Activated gamma-delta T cell (primary cell): ENCODE data around the gene ACTL10.

Experiments
- DNase-seq: peaks from one replicate; lab custom pipeline; 2025; lab: John Stamatoyannopoulos, UW

The ACTL10 gene

DNA sequence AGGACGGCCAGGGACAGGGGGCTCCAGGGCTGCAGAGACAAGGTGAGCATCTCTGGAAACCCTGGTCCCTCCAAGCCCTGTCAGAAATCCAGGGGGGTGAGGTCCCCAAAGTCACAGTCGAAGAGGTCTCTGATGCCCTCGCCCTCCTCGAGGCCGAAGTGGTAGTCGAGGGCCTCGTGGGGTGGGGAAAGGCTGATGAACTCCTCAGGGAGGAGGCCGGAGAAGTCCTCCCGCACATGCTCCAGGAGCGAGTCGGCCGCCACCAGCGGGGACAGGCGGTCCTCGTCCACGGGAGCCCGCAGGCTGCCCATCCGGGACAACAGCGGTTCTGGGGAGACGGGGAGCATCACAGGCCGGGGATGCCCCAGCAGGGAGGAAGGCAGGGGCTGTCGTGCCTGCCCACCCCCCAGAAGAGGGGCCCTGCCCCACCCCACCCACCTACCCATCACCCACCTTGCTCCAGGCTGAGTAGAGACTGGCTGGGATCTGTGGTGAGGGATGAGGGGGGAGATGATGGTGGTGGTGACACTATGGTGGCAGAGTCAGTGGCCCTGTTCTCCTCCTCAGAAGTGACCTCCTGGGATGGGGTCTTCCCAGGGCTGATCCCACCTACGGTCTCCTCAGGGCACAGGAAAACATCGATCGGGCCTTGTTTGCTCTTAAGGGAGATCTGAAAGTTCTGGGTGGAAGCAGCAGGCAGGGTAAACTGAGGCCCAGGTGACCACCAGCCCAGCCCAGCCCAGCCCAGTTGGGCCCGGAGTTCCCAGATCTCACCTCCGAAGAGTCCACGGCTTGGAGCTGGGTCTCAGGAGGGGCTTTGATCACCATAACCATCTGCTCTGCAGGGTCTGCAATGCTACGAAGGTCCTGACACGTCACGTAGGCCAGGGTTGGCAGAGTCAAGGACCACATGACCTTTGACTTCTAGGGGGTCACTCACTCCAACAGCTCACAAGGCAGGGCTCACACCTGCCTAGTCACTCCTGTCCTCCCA, 10.2 kb downstream of the ACTL10 start:
- no peak for DNase-seq

DNA sequence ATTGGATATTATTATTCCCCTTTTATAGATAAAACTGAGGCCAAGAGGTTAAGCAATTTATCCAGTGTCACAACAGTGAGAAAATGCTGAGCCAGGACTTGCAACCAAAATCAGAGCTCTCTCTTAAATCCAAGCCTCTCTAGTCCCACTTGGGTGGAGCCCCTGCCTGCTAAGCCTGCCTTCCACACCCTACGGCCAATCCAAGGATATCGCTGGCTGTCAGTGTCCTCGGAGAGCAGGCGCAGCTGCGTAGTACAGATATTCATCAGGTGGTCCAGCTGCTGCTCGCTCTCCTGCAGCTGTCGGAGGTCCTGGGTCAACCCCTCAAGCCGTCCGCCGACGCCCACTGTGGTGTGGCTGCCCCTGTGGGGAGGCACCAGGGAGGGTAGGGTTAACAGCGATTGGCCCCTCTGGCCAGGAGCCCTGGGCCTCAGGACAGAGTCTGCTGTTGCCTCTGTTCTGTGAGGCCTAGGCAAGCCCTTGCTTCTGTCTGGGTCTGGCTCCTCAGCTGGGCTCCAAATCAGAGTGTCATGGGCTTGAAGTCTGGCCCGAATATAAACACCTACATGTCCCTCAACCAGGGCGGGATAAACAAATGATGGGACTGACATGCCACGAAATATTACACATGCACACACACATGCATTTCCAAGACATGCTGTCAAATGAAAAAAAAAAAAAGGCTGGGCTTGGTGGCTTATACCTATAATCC, 11.4 kb downstream of the ACTL10 start:
- no peak for DNase-seq

DNA sequence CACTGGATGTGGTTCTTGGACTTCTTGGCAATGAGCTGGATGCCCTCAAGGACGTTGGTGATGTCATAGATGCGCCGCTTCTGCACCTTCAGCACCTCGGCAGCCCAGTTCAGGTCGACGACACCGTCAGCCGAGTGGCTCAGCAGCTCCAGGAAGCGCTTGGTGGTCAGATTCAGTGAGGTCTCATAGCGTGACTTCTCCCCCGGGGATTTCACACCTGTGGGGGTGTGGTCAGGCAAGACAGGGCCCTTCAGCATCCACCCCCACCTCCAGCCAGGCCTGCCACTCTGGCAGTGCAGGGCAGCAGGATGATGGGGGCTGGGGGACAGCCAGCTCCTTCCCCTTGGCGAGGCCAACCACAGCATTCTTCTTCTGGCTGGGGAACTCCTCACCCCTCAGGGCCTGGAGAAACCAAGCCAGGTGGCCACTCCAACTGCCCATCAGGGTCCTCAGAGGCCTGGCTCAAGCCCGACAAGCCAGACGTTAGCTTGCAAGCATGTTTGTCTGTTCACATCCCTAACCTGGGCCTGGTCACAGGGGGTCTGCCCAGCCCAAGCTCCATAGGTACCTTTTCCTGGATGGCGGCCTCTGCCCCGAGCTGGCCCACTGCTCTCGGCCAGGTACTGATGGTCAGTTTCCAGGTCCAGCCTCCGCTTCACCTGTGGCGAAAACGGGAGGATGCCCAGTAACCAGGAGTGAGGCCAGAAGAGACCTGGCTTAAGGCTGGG, 13.2 kb downstream of the ACTL10 start:
- DNase-seq: no peak

DNA sequence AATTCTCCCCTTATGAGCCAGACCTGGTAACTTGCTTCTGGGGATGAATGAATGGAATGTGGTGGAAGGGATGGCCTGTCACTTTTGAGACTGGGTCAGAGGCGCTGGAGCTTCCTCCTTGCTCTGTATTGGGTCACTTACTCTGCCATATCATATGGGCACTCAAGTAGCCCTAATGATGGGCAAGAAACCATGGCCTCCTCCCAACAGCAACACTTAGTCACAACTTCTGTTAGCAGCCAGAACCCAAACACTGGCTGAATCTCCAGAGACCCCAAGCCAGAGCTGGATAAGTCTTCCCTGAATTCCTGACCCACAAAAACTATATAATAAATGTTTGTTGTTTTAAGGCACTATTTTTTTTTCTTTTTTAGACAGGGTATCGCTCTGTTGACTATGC, 13.9 kb downstream of the ACTL10 start:
- DNase-seq: no peak

DNA sequence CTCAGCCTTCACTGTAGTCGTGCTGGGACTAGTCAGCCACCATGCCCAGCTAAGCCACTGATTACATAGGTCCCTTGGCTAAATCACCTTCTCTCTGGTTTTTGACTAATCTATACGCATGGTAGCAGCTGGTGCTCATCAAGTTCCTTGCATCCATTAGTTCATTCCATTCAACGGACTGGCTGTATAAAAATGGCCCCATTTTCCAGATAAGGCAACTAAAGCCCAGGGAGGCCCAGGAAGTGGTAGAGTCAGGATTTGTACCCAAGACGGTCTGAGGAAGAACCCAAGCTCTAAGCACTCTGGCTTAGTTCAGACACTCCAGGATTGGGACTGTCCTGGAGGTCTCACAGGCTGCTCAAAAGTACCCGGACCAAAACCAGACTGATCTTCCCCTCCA, 14.5 kb downstream of the ACTL10 start:
- DNase-seq: no peak

DNA sequence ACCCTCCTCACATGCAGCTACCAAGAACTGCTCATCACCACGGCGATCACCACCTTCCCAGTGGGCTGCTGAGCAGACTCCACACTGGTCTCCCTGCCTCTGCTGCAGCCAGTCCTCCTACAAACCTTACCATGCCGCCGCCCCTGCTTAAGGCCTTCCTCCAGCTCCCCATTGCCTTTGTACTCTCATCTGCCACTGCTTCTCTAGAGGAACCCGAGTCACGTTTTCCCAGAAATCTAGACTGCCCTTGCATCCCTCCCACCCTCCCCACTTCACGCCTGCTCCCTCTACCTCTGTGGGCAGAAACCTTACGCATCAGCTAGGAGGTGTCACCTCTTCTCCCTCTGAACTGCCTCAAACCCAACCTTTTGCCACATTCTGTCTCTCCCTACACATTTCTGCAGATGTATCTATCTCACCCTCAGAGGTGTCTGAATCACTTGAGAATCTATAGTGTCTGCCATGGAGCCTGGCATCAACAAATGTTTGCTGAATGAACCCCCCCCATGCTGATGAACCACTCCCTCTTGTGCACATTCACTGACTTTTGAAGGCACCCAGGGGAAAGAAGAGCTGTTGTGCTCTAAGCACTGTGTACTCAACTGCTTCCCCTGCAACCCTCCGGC, 15.1 kb downstream of the ACTL10 start:
- no peak for DNase-seq

DNA sequence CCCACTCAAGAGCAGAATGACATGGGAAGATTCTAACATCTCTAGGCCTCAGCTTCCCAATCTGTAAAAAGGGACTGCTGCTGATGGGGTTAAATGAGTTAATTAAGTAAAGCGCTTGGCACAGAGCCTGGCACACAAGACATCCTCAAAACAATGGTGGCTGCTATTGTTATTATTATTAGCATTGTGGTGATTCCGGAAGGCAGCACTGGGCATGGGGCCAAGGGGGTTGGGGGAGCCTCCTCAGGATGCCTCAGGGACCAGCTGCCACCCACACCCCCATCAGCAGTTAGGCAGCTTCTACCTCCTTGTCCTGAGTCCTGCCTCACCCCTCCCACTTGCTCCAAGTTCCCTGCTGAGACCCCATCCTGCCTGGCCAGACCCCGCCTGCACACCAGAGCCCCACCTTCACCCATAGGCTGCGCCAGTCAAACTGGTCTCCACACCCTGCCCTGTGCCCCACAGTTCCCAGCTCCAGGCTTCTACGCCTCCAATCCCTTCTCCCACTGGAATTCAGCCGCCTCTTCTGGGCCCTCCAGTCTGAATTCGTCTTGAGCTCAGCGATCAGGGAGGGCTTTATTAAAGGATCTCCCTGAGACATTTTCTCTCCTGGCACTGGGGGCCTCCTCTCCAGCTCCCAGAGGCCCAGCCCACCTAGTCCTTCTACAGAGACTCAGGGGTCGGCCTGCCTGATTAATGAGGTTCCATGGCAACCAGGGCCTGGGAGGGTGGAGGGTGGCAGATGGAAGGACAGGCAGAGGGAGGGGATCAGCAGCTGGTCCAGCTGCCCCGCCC, 18.0 kb downstream of the ACTL10 start:
- no peak for DNase-seq

DNA sequence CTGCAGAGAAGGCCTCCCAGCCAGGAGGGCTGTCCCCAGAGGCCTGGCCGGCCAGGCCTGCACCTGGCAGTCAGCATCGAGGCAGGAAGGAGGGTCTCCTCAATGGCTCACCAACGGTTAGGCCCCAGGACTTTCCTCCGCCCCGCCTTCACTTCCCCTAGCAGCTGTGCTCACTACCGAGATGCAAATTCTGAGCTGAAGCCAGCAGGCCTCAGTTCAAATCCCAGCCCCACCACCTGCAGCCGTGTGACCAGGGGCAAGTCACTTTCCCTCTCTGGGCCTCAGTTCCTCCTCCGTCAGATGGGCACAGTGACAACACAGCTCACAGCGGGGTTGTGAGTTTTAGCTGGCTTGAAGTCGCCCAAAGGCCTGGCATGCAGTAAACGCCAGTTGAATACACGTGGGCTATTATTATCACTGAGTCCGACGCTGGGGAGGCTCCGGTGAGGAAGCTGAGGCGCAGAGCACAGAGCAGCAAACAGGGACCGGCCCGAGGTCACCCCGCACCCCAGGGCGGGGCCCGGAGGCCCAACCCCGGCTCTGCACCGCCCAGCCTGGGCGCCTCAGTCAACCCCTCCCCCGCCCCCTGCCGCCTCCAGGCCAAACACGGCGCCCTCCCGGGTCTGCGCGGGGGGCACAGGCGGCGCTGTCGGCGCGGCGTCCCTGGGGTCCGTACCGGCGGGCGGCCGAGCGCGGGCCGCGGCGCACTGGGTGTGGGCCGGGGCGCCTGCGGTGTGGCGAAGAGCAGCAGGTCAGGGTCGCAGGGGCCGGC, 18.8 kb downstream of the ACTL10 start:
- DNase-seq: peak; percentile 30

DNA sequence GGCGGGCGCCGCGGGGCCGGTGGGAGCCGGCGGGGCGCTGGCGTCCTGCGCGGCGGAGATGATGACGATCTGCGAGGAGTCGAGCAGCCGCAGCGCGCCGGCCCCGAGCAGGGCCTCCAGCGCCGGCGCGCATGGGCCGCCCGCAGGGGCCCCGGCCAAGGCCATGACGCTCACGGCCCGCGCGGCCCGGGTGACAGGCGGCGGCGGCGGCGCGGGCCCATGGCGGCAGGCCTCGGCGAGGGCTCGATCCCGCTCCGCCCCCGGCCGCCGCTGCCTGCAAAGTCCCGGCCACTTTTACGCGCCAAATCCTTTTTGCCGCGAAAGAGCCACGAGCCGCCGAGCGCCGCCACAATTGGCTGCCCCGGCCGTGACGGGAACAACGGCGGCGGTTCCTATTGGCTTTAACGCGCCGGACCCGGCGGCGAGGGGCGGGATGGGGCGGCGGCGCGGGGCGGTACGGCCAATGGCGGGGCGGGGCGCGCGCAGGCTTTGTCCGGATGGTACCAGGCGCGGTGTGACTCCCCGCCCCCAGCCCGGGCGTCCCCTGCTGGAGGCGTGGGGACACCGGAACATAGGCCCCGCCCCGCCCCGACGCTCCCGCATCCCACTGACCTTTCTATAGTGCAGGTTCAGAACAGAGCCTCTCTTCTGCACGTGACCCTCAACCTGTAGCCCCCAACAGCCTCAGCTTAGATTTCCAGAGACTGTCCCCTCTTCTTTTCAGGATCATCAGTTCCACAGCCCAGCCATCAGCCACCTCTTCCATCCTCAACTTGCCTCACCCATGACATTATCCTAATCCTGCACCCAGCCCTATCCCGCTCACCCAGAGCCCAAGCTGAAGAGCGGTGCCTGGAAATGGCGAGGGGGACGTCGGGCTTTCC, 19.6 kb downstream of the ACTL10 start, which contains the start of gene E2F1:
Gene E2F1 (minus strand): TSS at position 286 of the 884 bp plus-strand sequence. CDS start 121 bp downstream, at position 165.
- DNase-seq: peak; percentile 93

DNA sequence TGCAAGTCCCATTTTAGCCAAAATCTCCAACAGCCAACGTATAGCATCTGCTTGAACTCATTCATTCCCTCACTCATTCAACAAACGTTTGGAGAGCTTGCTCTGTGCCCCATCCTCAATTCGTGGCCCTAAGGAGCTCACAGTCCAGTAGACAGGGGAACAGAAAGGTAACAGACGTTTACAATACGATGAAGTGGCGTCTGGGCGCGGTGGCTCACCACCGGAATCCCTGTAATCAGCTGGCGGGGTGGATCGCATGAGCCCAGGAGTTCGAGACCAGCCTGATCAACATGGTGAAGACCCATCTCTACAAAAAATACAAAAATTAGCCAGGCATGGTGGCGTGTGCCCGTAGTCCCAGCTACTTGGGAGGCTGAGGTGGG, 20.2 kb downstream of the ACTL10 start:
- no peak for DNase-seq

DNA sequence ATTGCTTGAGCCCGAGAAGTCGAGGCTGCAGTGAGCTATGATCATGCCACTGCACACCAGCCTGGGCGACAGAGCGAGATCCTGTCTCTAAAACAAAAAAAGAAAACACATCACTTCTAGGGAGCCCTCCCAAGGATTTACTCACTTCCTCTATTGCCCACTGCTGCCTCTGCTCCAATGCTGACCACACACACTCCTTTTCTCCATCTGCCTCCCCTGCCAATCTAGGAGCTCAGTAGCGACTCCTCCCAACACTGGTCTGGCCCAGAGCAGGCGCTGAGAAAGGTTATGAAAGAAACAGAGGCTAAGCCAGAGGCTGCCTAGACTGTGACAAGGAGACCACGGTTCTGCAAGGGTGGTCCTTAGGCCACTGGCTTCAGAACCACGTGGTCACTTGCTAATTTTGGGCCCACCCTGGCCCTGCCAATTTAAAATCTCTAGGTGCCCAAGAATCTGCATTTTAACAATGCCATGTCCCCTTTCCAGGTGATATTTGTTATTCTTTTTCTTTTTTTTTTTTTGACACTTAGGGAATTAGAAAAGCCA, 20.7 kb downstream of the ACTL10 start:
- no peak for DNase-seq

DNA sequence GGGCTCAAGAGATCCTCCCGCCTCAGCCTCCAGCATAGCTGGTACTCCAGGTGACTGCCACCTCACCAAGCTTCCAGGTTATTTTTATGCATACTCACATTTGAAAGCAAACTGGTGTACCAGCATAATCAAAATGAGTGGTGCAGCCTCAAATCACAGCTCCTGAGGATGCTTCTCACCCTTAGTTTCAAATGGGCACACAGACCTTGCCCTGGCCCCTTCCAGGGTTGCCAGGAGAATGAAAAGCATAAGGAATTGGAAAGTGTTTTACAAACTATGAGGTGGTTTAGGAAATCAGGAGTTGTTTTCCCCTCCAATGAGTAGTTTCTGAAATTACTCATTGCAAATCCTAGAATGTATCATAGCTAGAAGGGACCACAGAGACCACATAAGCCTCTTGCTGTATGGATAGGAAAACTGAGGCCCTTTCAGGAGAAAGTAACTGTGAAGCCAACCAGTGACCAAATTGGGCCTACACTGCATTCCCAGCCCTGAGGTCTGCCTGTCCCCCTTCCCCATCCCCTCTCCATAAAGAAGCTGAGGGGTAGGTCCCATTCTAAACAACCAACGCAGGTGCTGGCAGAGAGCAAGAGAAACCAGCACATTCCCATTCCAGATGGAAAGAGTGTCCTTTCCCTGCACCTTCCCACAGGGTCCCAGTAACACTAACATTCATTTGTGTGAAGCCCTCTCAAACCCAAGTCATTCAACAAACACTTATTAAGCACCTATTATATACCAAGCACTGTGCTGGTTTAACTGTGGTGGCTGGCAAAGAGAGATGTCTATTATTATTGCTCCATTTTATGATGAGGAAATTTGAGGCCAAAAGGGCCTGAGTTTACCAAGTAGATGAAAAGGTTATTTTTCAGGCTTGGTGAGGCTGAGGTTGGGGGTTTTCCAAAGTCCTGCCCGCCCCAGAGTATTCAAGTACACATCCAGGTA, 21.5 kb downstream of the ACTL10 start:
- no peak for DNase-seq

DNA sequence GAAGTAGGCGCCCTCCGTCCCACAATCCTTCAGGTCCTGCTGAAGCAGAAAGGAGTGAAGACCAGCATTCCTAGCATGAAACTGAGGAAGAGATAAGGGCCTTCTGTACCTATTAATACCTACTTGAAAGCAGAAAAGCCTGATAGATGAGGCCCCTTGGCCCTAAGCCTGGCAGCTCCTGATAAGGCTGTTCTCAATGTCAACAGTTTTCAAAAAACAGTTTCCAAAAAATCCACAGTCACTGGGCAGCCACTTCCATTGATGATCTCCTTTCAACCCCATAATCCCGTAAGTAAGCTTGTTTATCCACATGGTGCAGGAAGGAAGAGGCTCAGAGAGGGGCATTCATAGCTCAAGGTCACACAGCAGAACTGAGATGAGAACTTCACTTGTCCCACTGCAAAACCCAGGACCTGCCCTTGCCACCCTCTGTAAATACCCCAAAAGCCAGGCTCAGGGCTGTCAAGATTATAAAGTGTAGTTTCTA, 22.2 kb downstream of the ACTL10 start:
- no peak for DNase-seq

DNA sequence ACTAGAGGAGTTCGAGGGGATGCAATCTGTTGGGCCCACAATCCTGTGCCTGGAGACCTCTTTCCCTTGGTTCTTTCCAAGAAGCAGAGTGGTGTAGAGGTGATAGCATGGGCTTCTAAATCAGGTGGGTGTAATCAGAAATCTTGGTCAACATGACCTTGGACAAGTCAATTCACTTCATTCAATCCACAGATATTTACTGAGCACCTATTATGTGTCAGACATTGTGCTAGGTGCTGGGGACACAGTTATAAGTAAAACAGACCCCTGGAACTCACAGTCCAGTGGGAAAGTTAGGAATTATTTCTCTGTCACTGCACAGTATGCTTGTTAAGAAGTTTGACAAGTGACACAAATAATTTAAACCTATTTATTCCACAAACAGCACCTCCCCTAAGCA, 22.8 kb downstream of the ACTL10 start:
- DNase-seq: no peak

DNA sequence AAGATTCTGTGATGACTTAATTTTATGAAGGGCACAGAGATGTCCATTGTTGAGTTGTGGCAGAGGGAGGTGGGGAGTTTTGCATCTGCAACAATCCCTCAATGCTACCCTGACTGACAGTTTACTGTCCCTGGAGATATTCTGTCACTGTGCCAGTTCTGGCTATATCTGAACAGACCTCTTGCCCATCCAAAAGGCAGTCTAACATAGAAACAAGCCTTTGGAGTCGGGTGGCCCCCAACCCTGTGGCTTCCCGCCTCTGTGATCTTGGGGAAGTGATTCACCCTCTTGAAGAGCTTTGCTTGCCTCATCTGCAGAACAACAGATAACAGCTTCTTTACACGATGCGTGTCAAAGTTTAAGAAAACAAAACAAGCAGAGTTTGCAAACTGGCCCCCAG, 23.2 kb downstream of the ACTL10 start:
- no peak for DNase-seq

DNA sequence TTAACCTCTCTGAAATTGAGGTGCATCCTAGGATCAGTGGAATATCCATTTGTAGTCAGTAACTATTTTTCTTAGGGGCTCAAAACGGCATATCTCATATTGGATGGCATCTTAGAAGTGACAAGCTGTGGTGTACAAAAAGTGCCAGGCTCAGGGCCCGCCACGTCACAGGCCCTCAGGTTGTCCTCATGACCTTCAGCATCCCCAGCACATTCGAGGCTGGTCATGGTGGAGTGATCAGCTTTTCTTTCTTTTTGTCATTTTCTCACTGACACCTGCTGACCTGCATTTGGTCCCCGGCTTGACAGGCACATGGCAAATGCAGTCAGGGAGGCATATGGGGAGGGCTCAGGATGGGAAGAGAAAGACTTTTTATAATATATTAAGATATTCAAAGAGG, 26.5 kb downstream of the ACTL10 start:
- DNase-seq: no peak
